RWPE2 (cell line): ENCODE measurements around the gene GCDH.
A peak's percentile ranks its signal among the peaks of the same experiment; 100 is the strongest.

Source experiments
- ATAC-seq: fragments of 200-7000 bp; cut with Tn5 transposase; 3 replicates; pipeline ENCODE4 v1.9.1; 2021; ENCODE audit warnings: low read depth
- DNase-seq: peaks from one replicate; pipeline ENCODE4 v3.0.0-alpha.2; 2020; ENCODE audit warnings: low spot score
- H3K27ac ChIP-seq: fragments of 450-650 bp; 2 replicates; pipeline ENCODE4 v1.5.1; 2017; ENCODE audit warnings: mild to moderate bottlenecking; ENCODE audit not compliant: poor library complexity, severe bottlenecking
- H3K27me3 ChIP-seq: fragments of 250-450 bp; sonication (Bioruptor Pico); 2 replicates; pipeline ENCODE4 v1.5.1; 2021; ENCODE audit warnings: mild to moderate bottlenecking, moderate library complexity; ENCODE audit not compliant: insufficient read depth, poor library complexity, severe bottlenecking
- H3K36me3 ChIP-seq: fragments of 250-450 bp; sonication (Bioruptor Pico); 2 replicates; pipeline ENCODE4 v1.5.1; 2020; ENCODE audit warnings: low read depth, mild to moderate bottlenecking, moderate library complexity
- H3K4me1 ChIP-seq: fragments of 250-450 bp; sonication (Bioruptor Pico); 2 replicates; pipeline ENCODE4 v1.5.1; 2021; ENCODE audit warnings: mild to moderate bottlenecking, moderate library complexity; ENCODE audit not compliant: insufficient read depth, poor library complexity, severe bottlenecking
- H3K4me3 ChIP-seq: fragments of 250-450 bp; sonication (Bioruptor Pico); 2 replicates; pipeline ENCODE4 v1.5.1; 2021; ENCODE audit warnings: mild to moderate bottlenecking, moderate library complexity; ENCODE audit not compliant: severe bottlenecking
- H3K9me3 ChIP-seq: fragments of 250-450 bp; sonication (Bioruptor Pico); 2 replicates; pipeline ENCODE4 v1.5.1; 2021; ENCODE audit warnings: mild to moderate bottlenecking, moderate library complexity; ENCODE audit not compliant: severe bottlenecking
- TF ChIP-seq, protein P1 (sequence below): fragments of 450-650 bp; IDR thresholded peaks from one replicate; pipeline ENCODE4 v1.5.1; 2017; ENCODE audit warnings: mild to moderate bottlenecking, moderate library complexity; ENCODE audit not compliant: poor library complexity, severe bottlenecking

The GCDH gene

DNA sequence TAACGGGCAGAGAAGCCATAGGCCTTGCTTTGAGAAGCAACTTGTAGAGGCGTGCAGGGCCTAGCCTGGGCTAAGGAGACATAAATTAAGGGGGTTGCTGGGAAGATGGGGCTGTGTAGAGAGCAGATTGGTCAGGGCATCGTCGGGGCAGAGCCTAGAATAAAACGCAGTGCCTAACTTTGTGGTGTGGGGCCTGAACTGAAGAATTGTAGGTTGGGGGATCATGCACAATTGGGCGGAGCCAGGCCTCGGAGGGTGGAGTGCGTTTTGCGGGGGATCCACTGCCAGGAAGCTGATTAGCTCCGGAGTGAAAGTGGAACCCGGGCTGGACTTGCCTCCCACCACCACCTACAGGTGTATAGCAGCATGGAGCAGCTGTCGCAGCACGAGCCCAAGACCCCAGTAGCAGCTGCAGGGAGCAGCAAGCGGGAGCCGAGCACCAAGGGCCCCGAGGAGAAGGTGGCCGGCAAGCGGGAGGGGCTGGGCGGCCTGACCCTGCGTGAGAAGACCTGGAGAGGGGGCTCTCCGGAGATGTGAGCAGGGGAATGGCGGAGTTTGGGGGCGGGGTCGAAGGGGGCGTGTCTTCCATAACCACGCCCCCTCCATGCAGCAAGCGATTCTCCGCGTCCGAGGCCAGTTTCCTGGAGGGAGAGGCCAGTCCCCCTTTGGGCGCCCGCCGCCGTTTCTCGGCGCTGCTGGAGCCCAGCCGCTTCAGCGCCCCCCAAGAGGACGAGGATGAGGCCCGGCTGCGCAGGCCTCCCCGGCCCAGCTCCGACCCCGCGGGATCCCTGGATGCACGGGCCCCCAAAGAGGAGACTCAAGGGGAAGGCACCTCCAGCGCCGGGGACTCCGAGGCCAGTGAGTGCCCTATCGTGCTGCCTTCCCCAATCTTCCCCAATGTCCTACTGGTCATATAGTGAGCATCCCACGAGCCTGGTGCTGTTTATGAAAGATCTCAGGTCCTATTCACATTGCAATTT lies 23.6 kb upstream of the GCDH start:
- peak overlapping the region; percentile 38 for H3K4me3 ChIP-seq
- no peaks in the 10 kb centered on the region for H3K4me1 ChIP-seq
- no peak for DNase-seq
- H3K9me3 ChIP-seq: no peaks in the 10 kb centered on the region
- no peaks in the 10 kb centered on the region for H3K27me3 ChIP-seq
- ATAC-seq: peak; percentile 80
- H3K36me3 ChIP-seq: no peaks in the 10 kb centered on the region
- H3K27ac ChIP-seq: no peak overlapping the region
- TF ChIP-seq, protein P1, sequence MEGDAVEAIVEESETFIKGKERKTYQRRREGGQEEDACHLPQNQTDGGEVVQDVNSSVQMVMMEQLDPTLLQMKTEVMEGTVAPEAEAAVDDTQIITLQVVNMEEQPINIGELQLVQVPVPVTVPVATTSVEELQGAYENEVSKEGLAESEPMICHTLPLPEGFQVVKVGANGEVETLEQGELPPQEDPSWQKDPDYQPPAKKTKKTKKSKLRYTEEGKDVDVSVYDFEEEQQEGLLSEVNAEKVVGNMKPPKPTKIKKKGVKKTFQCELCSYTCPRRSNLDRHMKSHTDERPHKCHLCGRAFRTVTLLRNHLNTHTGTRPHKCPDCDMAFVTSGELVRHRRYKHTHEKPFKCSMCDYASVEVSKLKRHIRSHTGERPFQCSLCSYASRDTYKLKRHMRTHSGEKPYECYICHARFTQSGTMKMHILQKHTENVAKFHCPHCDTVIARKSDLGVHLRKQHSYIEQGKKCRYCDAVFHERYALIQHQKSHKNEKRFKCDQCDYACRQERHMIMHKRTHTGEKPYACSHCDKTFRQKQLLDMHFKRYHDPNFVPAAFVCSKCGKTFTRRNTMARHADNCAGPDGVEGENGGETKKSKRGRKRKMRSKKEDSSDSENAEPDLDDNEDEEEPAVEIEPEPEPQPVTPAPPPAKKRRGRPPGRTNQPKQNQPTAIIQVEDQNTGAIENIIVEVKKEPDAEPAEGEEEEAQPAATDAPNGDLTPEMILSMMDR: no peak

DNA sequence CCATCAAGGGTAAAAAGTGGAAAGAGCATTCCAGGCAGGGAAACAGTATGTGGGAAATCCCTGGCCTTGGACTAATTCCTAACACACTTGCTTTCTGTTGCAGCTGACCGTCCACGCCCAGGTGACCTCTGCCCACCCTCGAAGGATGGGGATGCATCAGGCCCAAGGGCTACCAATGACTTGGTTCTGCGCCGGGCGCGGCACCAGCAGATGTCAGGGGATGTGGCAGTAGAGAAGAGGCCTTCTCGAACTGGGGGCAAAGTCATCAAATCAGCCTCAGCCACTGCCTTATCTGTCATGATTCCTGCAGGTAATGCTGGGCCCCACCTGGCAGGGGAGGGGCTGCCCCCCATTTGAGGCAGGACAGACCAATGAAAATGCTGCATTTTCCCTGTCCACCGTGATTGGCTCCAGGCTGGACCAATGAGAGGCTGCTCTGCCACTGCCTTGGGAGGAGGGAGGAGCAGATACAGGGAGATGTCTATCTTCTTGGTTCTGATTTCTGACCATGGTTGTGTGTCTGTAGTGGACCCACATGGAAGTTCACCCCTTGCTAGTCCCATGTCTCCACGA lies 22.3 kb upstream of the GCDH start:
- no peak overlapping the region for H3K27ac ChIP-seq
- TF ChIP-seq, protein P1: no peak

DNA sequence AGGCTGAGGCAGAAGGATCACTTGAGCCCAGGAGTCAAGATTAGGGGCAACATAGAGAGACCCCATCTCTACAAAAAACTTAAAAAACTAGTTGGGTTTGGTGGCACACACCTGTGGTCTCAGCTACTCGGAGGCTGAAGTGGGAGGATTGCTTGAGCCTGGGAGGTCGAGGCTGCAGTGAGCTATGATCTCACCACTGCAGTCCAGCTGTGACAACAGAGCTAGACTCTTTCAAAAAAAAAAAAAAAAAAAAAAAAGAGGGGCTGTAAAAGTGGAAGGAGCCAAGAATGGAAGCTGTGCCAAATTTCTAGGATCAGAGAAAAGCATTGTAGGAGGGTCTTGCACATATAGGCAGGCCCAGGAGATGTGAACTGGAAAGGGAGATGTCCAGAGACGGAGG lies 19.3 kb upstream of the GCDH start:
- Histone ChIP-seq H3K9me3 (no peaks in the 10 kb centered on the region), H3K4me3 (no peak overlapping the region), H3K36me3 (no peaks in the 10 kb centered on the region), H3K27me3 (no peaks in the 10 kb centered on the region), H3K4me1 (no peaks in the 10 kb centered on the region), H3K27ac (no peak overlapping the region)
- DNase-seq (no peak), ATAC-seq (no peak)
- TF ChIP-seq, protein P1: no peak

More for the DNA sequence above, 22.3 kb upstream of the GCDH start:
- DNase-seq (no peak), ATAC-seq (no peak)
- H3K4me1 ChIP-seq: no peaks in the 10 kb centered on the region
- H3K36me3 ChIP-seq: no peaks in the 10 kb centered on the region
- no peak overlapping the region for H3K4me3 ChIP-seq
- H3K27me3 ChIP-seq: no peaks in the 10 kb centered on the region
- H3K9me3 ChIP-seq: no peaks in the 10 kb centered on the region

DNA sequence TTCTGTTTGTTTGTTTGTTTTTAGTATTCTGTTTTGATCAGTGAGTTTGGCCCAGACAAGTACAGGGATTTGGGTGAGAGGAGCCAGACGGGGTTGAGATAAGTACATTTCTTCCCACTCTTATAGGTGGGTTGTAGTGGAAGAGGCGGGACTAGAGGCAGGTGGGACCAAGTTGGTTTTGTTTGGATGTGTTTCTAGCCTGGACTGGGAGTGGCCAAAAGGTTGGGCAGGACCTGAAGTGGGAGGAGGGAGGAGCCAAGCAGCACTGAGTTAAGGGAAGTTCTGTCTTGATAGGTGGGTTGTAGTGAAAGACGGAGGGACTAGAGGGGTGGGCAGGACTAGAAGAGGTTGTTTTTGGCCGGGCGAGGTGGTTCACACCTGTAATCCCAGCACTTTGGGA lies 18.7 kb upstream of the GCDH start:
- Histone ChIP-seq H3K9me3 (no peaks in the 10 kb centered on the region), H3K27ac (no peak overlapping the region), H3K27me3 (no peaks in the 10 kb centered on the region), H3K36me3 (no peaks in the 10 kb centered on the region), H3K4me3 (no peak overlapping the region), H3K4me1 (no peaks in the 10 kb centered on the region)
- DNase-seq (no peak), ATAC-seq (no peak)
- TF ChIP-seq, protein P1: no peak
